Endothelial cell of umbilical vein (primary cell): ENCODE measurements around the gene SLC5A11. TPM values are rescaled to one million over a fixed set of nuclear protein-coding genes. Genes with fewer than 3 reads are reported as not detected.

Experiments used
- BruUV-seq: library from RNA; stranded (reverse); fragments of 400-500 nt; replicated peaks from 2 replicates; lab custom pipeline; 2021; lab: Mats Ljungman, UMichigan
- CTCF ChIA-PET: fragments of 300-600, 350-600 bp; sonication (Branson Sonifier 250); formaldehyde crosslinking; loops from one replicate; lab custom pipeline; 2021; ENCODE audit warnings: antibody characterized with exemption, inconsistent platforms; lab: Charles Lee
- POLR2A ChIA-PET: fragments of 300-600, 350-600 bp; sonication (Branson Sonifier 250); formaldehyde crosslinking; loops from one replicate; lab custom pipeline; 2021; ENCODE audit warnings: antibody characterized with exemption, inconsistent platforms; lab: Charles Lee
- DNase-seq: peaks from one replicate; pipeline ENCODE4 v3.0.0-alpha.2; 2011; ENCODE audit warnings: low read depth, low spot score
- FAIRE-seq: peaks from 2 replicates; lab custom pipeline; 2011; peaks lifted over from hg19 to GRCh38; lab: Jason Lieb, UNC
- H2AFZ ChIP-seq: 2 replicates; pipeline ENCODE4 v1.6.0; 2012; ENCODE audit warnings: low read depth, low read length, control low read depth, inconsistent platforms
- H3K27ac ChIP-seq: 2 replicates; pipeline ENCODE4 v1.5.1; 2011; ENCODE audit warnings: low read depth, mild to moderate bottlenecking, control low read depth, low read length, moderate library complexity; ENCODE audit not compliant: insufficient read depth
- H3K27me3 ChIP-seq, 2 experiments: 2 replicates each; pipeline versions ENCODE4 v1.6.0 to v1.6.1; 2011; ENCODE audit warnings: low read length in 2 of 2, mixed read lengths in 1 of 2; ENCODE audit not compliant: control insufficient read depth in 2 of 2, insufficient read depth in 2 of 2
- H3K36me3 ChIP-seq, 2 experiments: 2 replicates in 1 of 2; 3 replicates in 1 of 2; pipeline ENCODE4 v1.5.1; 2011; ENCODE audit warnings: low read length in 2 of 2, mild to moderate bottlenecking in 1 of 2, moderate library complexity in 1 of 2; ENCODE audit not compliant: control insufficient read depth in 2 of 2, insufficient read depth in 2 of 2; ENCODE audit errors: extremely low read depth in 1 of 2
- H3K4me1 ChIP-seq: 3 replicates; pipeline ENCODE4 v1.5.1; 2011; ENCODE audit warnings: mild to moderate bottlenecking, low read length; ENCODE audit not compliant: control insufficient read depth, insufficient read depth; ENCODE audit errors: extremely low read depth
- H3K4me2 ChIP-seq: 2 replicates; pipeline ENCODE4 v1.6.1; 2011; ENCODE audit warnings: low read length, control low read depth, mixed read lengths; ENCODE audit not compliant: insufficient read depth
- H3K4me3 ChIP-seq, 3 experiments: fragments of 200-600 bp in 1 of 3; sonication (generic), shearing (Covaris generic) in 1 of 3; replicated peaks in 1 of 3; 2 replicates each; pipeline ENCODE4 v1.5.1; 2011 to 2016; ENCODE audit warnings: control low read depth in 3 of 3, low read length in 3 of 3, mild to moderate bottlenecking in 2 of 3, inconsistent platforms in 1 of 3, low read depth in 1 of 3, moderate library complexity in 1 of 3; ENCODE audit not compliant: insufficient read depth in 1 of 3
- H3K79me2 ChIP-seq: 2 replicates; pipeline ENCODE4 v1.6.0; 2012; ENCODE audit warnings: low read length, inconsistent platforms; ENCODE audit not compliant: control insufficient read depth, insufficient read depth
- H3K9ac ChIP-seq: replicated peaks from 2 replicates; pipeline ENCODE3; 2011; ENCODE audit warnings: low read length, control low read depth; ENCODE audit not compliant: insufficient read depth; ENCODE audit errors: extremely low read depth
- H3K9me1 ChIP-seq: replicated peaks from 3 replicates; pipeline ENCODE4 v1.6.0; 2011; ENCODE audit warnings: mild to moderate bottlenecking, low read length; ENCODE audit not compliant: control insufficient read depth, insufficient read depth; ENCODE audit errors: extremely low read depth
- H3K9me3 ChIP-seq: replicated peaks from 2 replicates; pipeline ENCODE4 v1.5.1; 2012; ENCODE audit warnings: low read length, inconsistent platforms; ENCODE audit not compliant: control insufficient read depth, insufficient read depth
- H4K20me1 ChIP-seq: replicated peaks from 2 replicates; pipeline ENCODE3; 2011; ENCODE audit warnings: mild to moderate bottlenecking, low read length; ENCODE audit not compliant: control insufficient read depth, insufficient read depth; ENCODE audit errors: extremely low read depth
- EZH2 ChIP-seq: IDR thresholded peaks from 2 replicates; pipeline ENCODE4 v1.6.1; 2012; ENCODE audit warnings: borderline replicate concordance, low read depth, mild to moderate bottlenecking, moderate library complexity, low read length, inconsistent platforms; ENCODE audit not compliant: severe bottlenecking
- FOS ChIP-seq: IDR thresholded peaks from 2 replicates; pipeline ENCODE4 v1.6.1; 2011; ENCODE audit warnings: mild to moderate bottlenecking, low read length, moderate library complexity, borderline replicate concordance; ENCODE audit not compliant: insufficient read depth
- GATA2 ChIP-seq: IDR thresholded peaks from 2 replicates; pipeline ENCODE4 v1.7.0; 2011; ENCODE audit warnings: low read depth, mild to moderate bottlenecking, moderate library complexity, mixed read lengths, low read length; ENCODE audit not compliant: insufficient read length, insufficient read depth
- JUN ChIP-seq: IDR thresholded peaks from 2 replicates; pipeline ENCODE4 v1.6.1; 2011; ENCODE audit warnings: borderline replicate concordance, low read depth; ENCODE audit not compliant: insufficient read length, insufficient read depth
- MYC ChIP-seq: IDR thresholded peaks from one replicate; pipeline ENCODE4 v1.6.1; 2011; ENCODE audit warnings: mild to moderate bottlenecking, low read depth, low read length
- POLR2A ChIP-seq: IDR thresholded peaks from 2 replicates; pipeline ENCODE4 v1.6.1; 2012; ENCODE audit warnings: low read depth, mild to moderate bottlenecking, control low read depth, low read length
- POLR2AphosphoS5 ChIP-seq: IDR thresholded peaks from 2 replicates; pipeline ENCODE4 v1.6.1; 2012; ENCODE audit warnings: low read depth, mild to moderate bottlenecking, control low read depth, low read length, moderate library complexity; ENCODE audit not compliant: insufficient read depth
- dilution Hi-C: fragments of 300-500 bp; cut with MboI; formaldehyde crosslinking; loops from one replicate; pipeline ENCODE4 v1.15.0; 2019; ENCODE audit warnings: low sequenced_read_pairs; ENCODE audit not compliant: extremely low pct_ligation_motif_present
- intact Hi-C: fragments of 100-400 bp; cut with micrococcal nuclease; formaldehyde crosslinking; loops from one replicate; pipeline ENCODE4 v1.10.0; 2022
- polyA plus RNA-seq, 4 experiments: library from polyadenylated mRNA; depleted of rRNA in 3 of 4; stranded (reverse) in 3 of 4; unstranded in 1 of 4; fragments of >200 nt; gene quantifications; 2 replicates each; pipeline versions ENCODE4 v1.2.1 to v1.2.3, GENCODE V29; 2011 to 2012; ENCODE audit warnings: missing spikeins in 1 of 4
- total RNA-seq: library from RNA; stranded (reverse); gene quantifications from 2 replicates; pipeline ENCODE4 v1.2.3, GENCODE V29; 2021
- TF ChIP-seq, protein P1 (sequence below): IDR thresholded peaks from 2 replicates; pipeline ENCODE4 v1.6.1; 2011; ENCODE audit not compliant: insufficient read depth, insufficient read length
- TF ChIP-seq, protein P2 (sequence below), 2 donors: IDR thresholded peaks; 1 replicate in 1 of 2; 2 replicates in 1 of 2; pipeline ENCODE4 v1.5.1; 2011; ENCODE audit warnings: low read length in 2 of 2, mild to moderate bottlenecking in 2 of 2, moderate library complexity in 2 of 2, control low read depth in 1 of 2, inconsistent platforms in 1 of 2, low read depth in 1 of 2; ENCODE audit not compliant: insufficient read depth in 1 of 2; ENCODE audit errors: extremely low read depth in 1 of 2

SLC5A11 gene
- total and polyA plus RNA-seq, 2 donors (not counting 3 experiments of a cell fraction or from before 2014, with no cell fraction given), result 0.12 TPM; not detected in 1

DNA sequence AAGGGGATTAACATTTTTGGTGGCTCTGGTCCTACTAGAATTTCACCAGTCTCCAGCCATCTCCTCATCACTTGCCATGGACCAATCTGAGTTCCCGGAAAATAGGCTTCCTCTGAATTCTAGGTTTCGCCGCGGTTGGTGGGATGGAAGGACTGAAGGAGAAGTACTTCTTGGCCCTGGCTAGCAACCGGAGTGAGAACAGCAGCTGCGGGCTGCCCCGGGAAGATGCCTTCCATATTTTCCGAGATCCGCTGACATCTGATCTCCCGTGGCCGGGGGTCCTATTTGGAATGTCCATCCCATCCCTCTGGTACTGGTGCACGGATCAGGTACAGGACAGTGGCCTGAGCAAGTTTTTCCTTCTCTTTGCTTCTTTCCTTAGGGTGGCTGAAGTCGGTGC lies 45.0 kb downstream of the SLC5A11 start:
- Histone ChIP-seq H3K4me3 (no peak overlapping the region), H3K4me1 (no peaks in the 10 kb centered on the region), H3K27ac (no peak overlapping the region), H3K36me3 (no peaks in the 10 kb centered on the region), H2AFZ (no peak overlapping the region), H3K4me2 (no peak overlapping the region), H3K9me3 (no peaks in the 10 kb centered on the region), H3K27me3 (peaks cover 0 to 3% of the 10 kb centered on the region in 2 experiments), H4K20me1 (no peaks in the 10 kb centered on the region), H3K9me1 (no peaks in the 10 kb centered on the region), H3K9ac (no peak overlapping the region), H3K79me2 (no peaks in the 10 kb centered on the region)
- FAIRE-seq, result no peak
- BruUV-seq, result no TSS peak
- intact Hi-C loops (no loop called here), dilution Hi-C loops (no loop called here)
- POLR2A ChIA-PET, result no interaction called here
- DNase-seq, result no peak
- TF ChIP-seq GATA2 (no peak), POLR2AphosphoS5 (no peak), MYC (no peak), JUN (no peak), EZH2 (no peak), POLR2A (no peak), FOS (no peak)
- TF ChIP-seq, protein P1, sequence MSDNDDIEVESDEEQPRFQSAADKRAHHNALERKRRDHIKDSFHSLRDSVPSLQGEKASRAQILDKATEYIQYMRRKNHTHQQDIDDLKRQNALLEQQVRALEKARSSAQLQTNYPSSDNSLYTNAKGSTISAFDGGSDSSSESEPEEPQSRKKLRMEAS, result no peak
- TF ChIP-seq, protein P2, sequence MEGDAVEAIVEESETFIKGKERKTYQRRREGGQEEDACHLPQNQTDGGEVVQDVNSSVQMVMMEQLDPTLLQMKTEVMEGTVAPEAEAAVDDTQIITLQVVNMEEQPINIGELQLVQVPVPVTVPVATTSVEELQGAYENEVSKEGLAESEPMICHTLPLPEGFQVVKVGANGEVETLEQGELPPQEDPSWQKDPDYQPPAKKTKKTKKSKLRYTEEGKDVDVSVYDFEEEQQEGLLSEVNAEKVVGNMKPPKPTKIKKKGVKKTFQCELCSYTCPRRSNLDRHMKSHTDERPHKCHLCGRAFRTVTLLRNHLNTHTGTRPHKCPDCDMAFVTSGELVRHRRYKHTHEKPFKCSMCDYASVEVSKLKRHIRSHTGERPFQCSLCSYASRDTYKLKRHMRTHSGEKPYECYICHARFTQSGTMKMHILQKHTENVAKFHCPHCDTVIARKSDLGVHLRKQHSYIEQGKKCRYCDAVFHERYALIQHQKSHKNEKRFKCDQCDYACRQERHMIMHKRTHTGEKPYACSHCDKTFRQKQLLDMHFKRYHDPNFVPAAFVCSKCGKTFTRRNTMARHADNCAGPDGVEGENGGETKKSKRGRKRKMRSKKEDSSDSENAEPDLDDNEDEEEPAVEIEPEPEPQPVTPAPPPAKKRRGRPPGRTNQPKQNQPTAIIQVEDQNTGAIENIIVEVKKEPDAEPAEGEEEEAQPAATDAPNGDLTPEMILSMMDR (IDR thresholded peaks at IDR 0.05; ENCODE audit: extremely low read depth in 1 of 2, insufficient read depth in 1 of 2, low read depth in 1 of 2, low read length in 2 of 2), result no peak
- CTCF ChIA-PET, result no interaction called here
